Right hindlimb (tissue), 1 donor: ENCODE measurements around the gene LZTFL1.

Experiments used
- DNase-seq: peaks from one replicate; pipeline ENCODE4 v3.0.0-alpha.2; 2018

LZTFL1 gene

GRCh38 chr3:45807681-45808540, 34.0 kb downstream of the LZTFL1 start:
- DNase-seq = no peak

- DNase-seq = no peak
Observed at GRCh38 chr3:45807133-45807532, 34.8 kb downstream of the LZTFL1 start.

- DNase-seq = no peak
Observed at GRCh38 chr3:45806072-45806471, 35.8 kb downstream of the LZTFL1 start.

GRCh38 chr3:45803252-45803935, 38.5 kb downstream of the LZTFL1 start:
- DNase-seq = no peak

- DNase-seq = no peak
Observed at GRCh38 chr3:45802146-45802545, 39.8 kb downstream of the LZTFL1 start.

- no peak for DNase-seq
Observed at GRCh38 chr3:45800611-45801010, 41.3 kb downstream of the LZTFL1 start.

- DNase-seq = no peak
Observed at GRCh38 chr3:45799586-45799985, 42.3 kb downstream of the LZTFL1 start.

- no peak for DNase-seq
Observed at GRCh38 chr3:45798034-45798433, 43.9 kb downstream of the LZTFL1 start.

GRCh38 chr3:45796902-45797637, 44.8 kb downstream of the LZTFL1 start:
- DNase-seq = no peak

- no peak for DNase-seq
Observed at GRCh38 chr3:45795882-45796765, 45.8 kb downstream of the LZTFL1 start, which contains the start of gene SLC6A20. SLC6A20 (minus strand) TSS chr3:45796536; CDS start chr3:45796419, 117 bp downstream.

GRCh38 chr3:45795509-45795881, 46.4 kb downstream of the LZTFL1 start:
- DNase-seq = no peak

- DNase-seq = no peak
Observed at GRCh38 chr3:45794660-45795059, 47.3 kb downstream of the LZTFL1 start.

GRCh38 chr3:45794177-45794560, 47.8 kb downstream of the LZTFL1 start:
- no peak for DNase-seq

GRCh38 chr3:45793482-45794176, 48.3 kb downstream of the LZTFL1 start:
- DNase-seq = no peak

- no peak for DNase-seq
Observed at GRCh38 chr3:45792516-45793172, 49.3 kb downstream of the LZTFL1 start.

GRCh38 chr3:45792036-45792435, 49.9 kb downstream of the LZTFL1 start:
- DNase-seq = no peak

GRCh38 chr3:45790596-45790995, 51.3 kb downstream of the LZTFL1 start:
- no peak for DNase-seq

- no peak for DNase-seq
Observed at GRCh38 chr3:45789235-45789812, 52.6 kb downstream of the LZTFL1 start.

GRCh38 chr3:45787551-45787950, 54.4 kb downstream of the LZTFL1 start:
- no peak for DNase-seq

- DNase-seq = no peak
Observed at GRCh38 chr3:45786801-45787495, 55.0 kb downstream of the LZTFL1 start.
